Bone marrow (tissue), 2 donors: Measurements from ENCODE around the gene CDCA3.

Experiments used
- DNase-seq, 2 donors: peaks; one replicate each; lab custom pipeline; 2025; lab: John Stamatoyannopoulos, UW

CDCA3 gene

DNA sequence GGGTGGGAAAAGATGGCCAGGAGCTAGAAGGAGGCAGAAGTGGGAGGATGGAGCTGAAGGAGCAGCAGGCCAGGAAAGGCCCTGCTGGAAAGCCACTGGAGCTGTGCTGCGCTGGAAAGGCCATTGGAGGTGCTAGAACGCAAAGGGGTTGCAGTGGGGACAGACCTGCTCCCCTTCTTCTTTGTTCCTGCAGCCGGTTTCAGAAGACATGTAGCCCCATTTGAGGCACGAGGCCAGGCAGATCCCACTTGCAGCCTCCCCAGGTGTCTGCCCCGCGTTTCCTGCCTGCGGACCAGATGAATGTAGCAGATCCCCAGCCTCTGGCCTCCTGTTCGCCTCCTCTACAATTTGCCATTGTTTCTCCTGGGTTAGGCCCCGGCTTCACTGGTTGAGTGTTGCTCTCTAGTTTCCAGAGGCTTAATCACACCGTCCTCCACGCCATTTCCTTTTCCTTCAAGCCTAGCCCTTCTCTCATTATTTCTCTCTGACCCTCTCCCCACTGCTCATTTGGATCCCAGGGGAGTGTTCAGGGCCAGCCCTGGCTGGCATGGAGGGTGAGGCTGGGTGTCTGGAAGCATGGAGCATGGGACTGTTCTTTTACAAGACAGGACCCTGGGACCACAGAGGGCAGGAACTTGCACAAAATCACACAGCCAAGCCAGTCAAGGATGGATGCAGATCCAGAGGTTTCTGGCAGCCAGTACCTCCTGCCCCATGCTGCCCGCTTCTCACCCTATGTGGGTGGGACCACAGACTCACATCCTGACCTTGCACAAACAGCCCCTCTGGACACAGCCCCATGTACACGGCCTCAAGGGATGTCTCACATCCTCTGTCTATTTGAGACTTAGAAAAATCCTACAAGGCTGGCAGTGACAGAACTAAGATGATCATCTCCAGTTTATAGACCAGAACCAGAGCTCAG is 31.7 kb downstream of the CDCA3 start:
- no peak for DNase-seq

GRCh38 chr12:6818645-6819044 is 32.4 kb downstream of the CDCA3 start:
- no peak for DNase-seq

GRCh38 chr12:6818222-6818621 is 32.9 kb downstream of the CDCA3 start:
- no peak for DNase-seq

DNA sequence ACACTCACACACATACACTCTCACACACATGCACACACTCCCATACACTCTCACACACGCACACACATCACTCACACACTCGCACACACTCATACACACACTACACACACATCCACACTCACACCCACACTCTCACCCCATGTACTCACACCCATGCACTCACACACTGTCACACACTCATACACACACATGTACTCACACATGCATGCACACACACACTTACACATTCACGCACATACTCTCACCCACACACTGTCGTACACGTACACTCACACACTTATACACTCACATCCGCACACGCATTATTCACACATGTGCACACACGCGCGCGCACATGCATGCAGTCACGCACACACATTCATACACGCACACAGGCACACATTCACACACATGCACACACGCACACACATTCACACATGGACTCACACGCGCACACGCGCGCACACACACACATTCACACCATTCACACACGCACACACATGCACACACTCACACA is 33.4 kb downstream of the CDCA3 start:
- DNase-seq, result no peak

GRCh38 chr12:6817098-6817497 is 34.0 kb downstream of the CDCA3 start:
- DNase-seq, result no peak

DNA sequence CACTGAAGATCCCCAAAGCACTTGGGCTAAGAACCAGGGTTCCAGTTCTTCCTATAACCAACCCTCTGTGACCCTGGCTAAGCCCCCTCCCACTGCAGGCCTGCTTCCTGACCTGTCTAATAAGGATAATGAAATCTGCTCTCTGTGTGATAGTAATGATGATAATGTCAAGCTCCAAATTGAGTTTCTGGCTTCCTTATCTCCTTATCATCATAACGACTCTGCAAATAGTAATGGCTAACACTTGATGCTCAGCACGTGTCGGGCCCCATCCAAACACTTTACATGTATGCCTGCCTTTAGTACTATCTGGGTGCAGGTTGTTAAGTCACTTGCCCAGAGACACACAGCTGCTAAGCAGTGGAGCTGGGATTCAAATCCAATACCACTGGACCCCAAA is 34.5 kb downstream of the CDCA3 start:
- no peak for DNase-seq

- no peak for DNase-seq
Observed at GRCh38 chr12:6813363-6813762, 37.7 kb downstream of the CDCA3 start.

DNA sequence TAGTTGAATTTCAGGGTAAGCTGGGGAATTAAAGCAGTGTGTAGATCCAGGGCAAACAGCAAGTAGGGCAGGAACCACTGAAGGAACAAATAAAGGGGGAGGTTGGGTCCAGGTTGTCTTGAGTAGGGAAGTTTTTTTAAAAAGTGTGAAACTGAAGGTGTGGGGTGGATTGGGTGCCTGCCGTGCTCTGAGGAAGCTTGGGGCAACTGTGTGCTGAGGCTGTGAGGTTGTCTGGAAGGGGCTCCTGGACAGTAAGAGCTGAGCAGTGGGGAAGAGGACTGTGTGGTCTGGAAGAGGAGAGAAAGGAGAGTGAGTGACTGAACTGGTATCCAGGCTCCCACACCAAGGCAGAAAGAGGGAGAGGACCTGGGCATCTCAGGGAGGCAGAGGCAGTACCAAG is 40.3 kb downstream of the CDCA3 start:
- no peak for DNase-seq

DNA sequence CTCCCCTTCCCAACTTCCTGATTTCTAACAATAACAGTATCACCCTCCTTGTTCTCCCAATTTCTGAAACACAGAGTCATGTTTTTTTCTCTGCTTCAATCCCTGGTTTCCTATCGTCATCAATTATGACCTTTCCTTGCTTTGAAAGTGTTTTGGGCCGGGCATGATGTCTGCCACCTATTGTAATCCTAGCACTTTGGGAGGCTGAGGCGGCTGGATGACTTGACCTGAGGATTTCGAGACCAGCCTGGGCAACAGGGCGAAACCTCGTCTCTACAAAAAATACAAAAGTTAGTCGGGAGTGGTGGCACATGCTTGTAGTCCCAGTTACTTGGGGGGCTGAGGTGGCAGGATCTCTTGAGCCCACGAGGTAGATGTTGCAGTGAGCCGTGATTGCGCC is 42.0 kb downstream of the CDCA3 start:
- DNase-seq, result no peak

- no peak for DNase-seq
Observed at GRCh38 chr12:6807170-6807569, 43.9 kb downstream of the CDCA3 start.

DNA sequence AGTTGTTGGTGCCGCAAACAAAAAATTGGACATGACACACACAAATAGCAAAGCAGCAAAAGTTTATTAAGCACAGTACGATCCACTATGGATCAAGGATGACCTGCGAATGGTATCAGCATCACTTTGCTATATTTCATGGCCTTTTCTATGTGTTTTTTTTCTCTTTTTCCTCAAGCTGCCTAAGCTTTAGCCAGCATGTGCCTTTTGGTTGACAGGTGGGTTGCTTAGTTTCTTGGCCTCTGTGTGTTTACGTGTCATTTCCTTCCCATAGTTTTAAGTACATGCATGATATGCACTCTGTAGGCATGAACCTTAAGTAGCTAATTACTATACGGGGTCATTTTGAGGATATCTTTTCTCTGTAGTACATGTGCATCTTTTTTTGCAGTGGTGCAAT is 51.9 kb downstream of the CDCA3 start:
- DNase-seq, result no peak
